SK-N-SH (cell line): Measurements from ENCODE around the gene SIGLEC1. TPM values are rescaled to one million over a fixed set of nuclear protein-coding genes. Genes with fewer than 3 reads are reported as not detected.

Experiments
- CTCF ChIA-PET: fragments of 300-600, 350-600 bp; formaldehyde crosslinking; extraction: SDS; loops from one replicate; lab custom pipeline; 2021; lab: Yijun Ruan, JAX
- POLR2A ChIA-PET: fragments of 350-600 bp; sonication (Branson Sonifier 250); formaldehyde crosslinking; extraction: SDS; loops from one replicate; lab custom pipeline; 2020; ENCODE audit warnings: antibody characterized with exemption, inconsistent platforms; lab: Yijun Ruan, JAX
- DNase-seq: peaks from one replicate; pipeline ENCODE4 v3.0.0; 2012
- H2AFZ ChIP-seq: fragments of 200-600 bp; sonication (generic); 2 replicates; pipeline ENCODE4 v1.8.1; 2016; ENCODE audit warnings: antibody characterized with exemption, mild to moderate bottlenecking, low read depth
- H3F3A ChIP-seq: fragments of 200-600 bp; sonication (generic); replicated peaks from 2 replicates; pipeline ENCODE3; 2016; ENCODE audit warnings: antibody characterized with exemption, mild to moderate bottlenecking; ENCODE audit not compliant: insufficient read depth
- H3K27ac ChIP-seq, 2 experiments: fragments of 200-500 bp in 1 of 2; fragments of 200-600 bp in 1 of 2; sonication (Bioruptor generic) in 1 of 2; sonication (generic), shearing (Covaris generic) in 1 of 2; 2 replicates each; pipeline versions ENCODE4 v1.5.1 to v1.6.1; 2014 to 2016; ENCODE audit warnings: low read depth in 2 of 2, inconsistent platforms in 1 of 2, low read length in 1 of 2, mild to moderate bottlenecking in 1 of 2, mixed read lengths in 1 of 2
- H3K27me3 ChIP-seq: fragments of 200-600 bp; sonication (generic), shearing (Covaris generic); 2 replicates; pipeline ENCODE4 v1.6.1; 2016; ENCODE audit warnings: mixed run types; ENCODE audit not compliant: insufficient read depth
- H3K36me3 ChIP-seq, 2 experiments: fragments of 200-500 bp in 1 of 2; fragments of 200-600 bp in 1 of 2; sonication (Bioruptor generic) in 1 of 2; sonication (generic) in 1 of 2; replicated peaks in 1 of 2; 2 replicates each; pipeline versions ENCODE3 to v1.5.1; 2014 to 2016; ENCODE audit warnings: low read length in 1 of 2, mild to moderate bottlenecking in 1 of 2; ENCODE audit not compliant: insufficient read depth in 2 of 2, control insufficient read depth in 1 of 2
- H3K4me1 ChIP-seq, 2 experiments: fragments of 200-500 bp in 1 of 2; fragments of 200-600 bp in 1 of 2; sonication (Bioruptor generic) in 1 of 2; sonication (generic), shearing (Covaris generic) in 1 of 2; 2 replicates each; pipeline versions ENCODE4 v1.5.1 to v1.6.1; 2014 to 2016; ENCODE audit warnings: low read depth in 1 of 2, low read length in 1 of 2, mixed run types in 1 of 2; ENCODE audit not compliant: insufficient read depth in 2 of 2, control insufficient read depth in 1 of 2
- H3K4me2 ChIP-seq: fragments of 200-600 bp; sonication (generic), shearing (Covaris generic); 2 replicates; pipeline ENCODE4 v1.6.1; 2017; ENCODE audit warnings: mixed run types
- H3K4me3 ChIP-seq, 2 experiments: fragments of 200-500 bp in 1 of 2; fragments of 200-600 bp in 1 of 2; sonication (Bioruptor generic) in 1 of 2; sonication (generic), shearing (Covaris generic) in 1 of 2; 2 replicates each; pipeline versions ENCODE4 v1.5.1 to v1.8.1; 2014 to 2016; ENCODE audit warnings: low read depth in 2 of 2, inconsistent platforms in 1 of 2, low read length in 1 of 2, mild to moderate bottlenecking in 1 of 2, mixed read lengths in 1 of 2, moderate library complexity in 1 of 2
- H3K79me2 ChIP-seq: fragments of 200-600 bp; sonication (generic); 2 replicates; pipeline ENCODE4 v1.8.1; 2017; ENCODE audit warnings: mild to moderate bottlenecking; ENCODE audit not compliant: insufficient read depth
- H3K9ac ChIP-seq: fragments of 200-600 bp; sonication (generic); 2 replicates; pipeline ENCODE4 v1.6.1; 2017; ENCODE audit warnings: mixed run types
- H3K9me2 ChIP-seq: fragments of 200-600 bp; sonication (generic); 2 replicates; pipeline ENCODE4 v1.6.1; 2017; ENCODE audit warnings: mixed run types
- H3K9me3 ChIP-seq: fragments of 200-600 bp; sonication (generic); 2 replicates; pipeline ENCODE4 v1.6.1; 2017; ENCODE audit warnings: mixed run types, mild to moderate bottlenecking, moderate library complexity
- H4K20me1 ChIP-seq: fragments of 200-600 bp; sonication (generic); 2 replicates; pipeline ENCODE4 v1.6.1; 2017; ENCODE audit warnings: mild to moderate bottlenecking, mixed run types; ENCODE audit not compliant: insufficient read depth
- CHD2 ChIP-seq: fragments of 150-350 bp; IDR thresholded peaks from 2 replicates; pipeline ENCODE4 v1.6.1; 2018; ENCODE audit warnings: low read length; ENCODE audit not compliant: partially characterized antibody
- FOXM1 ChIP-seq: IDR thresholded peaks from 2 replicates; pipeline ENCODE4 v1.4.0; 2012; ENCODE audit warnings: low read depth, mild to moderate bottlenecking
- MXI1 ChIP-seq: IDR thresholded peaks from 2 replicates; pipeline ENCODE4 v1.6.1; 2012; ENCODE audit warnings: mild to moderate bottlenecking, low read depth, low read length, improper control_type of control experiment
- NFIC ChIP-seq: IDR thresholded peaks from 2 replicates; pipeline ENCODE4 v1.4.0; 2012; ENCODE audit warnings: borderline replicate concordance
- RAD21 ChIP-seq: IDR thresholded peaks from 2 replicates; pipeline ENCODE4 v1.6.1; 2012; ENCODE audit warnings: mild to moderate bottlenecking, low read length
- RFX5 ChIP-seq: IDR thresholded peaks from 2 replicates; pipeline ENCODE4 v1.6.1; 2012; ENCODE audit warnings: mild to moderate bottlenecking, improper control_type of control experiment, low read length
- SMC3 ChIP-seq: IDR thresholded peaks from 2 replicates; pipeline ENCODE4 v1.6.1; 2012; ENCODE audit warnings: low read depth, low read length, improper control_type of control experiment
- YY1 ChIP-seq: IDR thresholded peaks from 2 replicates; pipeline ENCODE4 v1.4.0; 2012; ENCODE audit warnings: low read depth, mild to moderate bottlenecking
- WGBS: methylation state at CpG from one replicate; pipeline ENCODE4 v1.1.6; 2017; ENCODE audit warnings: low lambda C conversion rate; 5-methylcytosine and 5-hydroxymethylcytosine counted together
- polyA plus RNA-seq, 3 experiments: library from polyadenylated mRNA; depleted of rRNA; stranded (reverse); fragments of >200 nt; gene quantifications; 2 replicates each; pipeline ENCODE4 v1.2.3, GENCODE V29; 2012
- TF ChIP-seq, protein P1 (sequence below): IDR thresholded peaks from 2 replicates; pipeline ENCODE4 v1.6.1; 2012; ENCODE audit warnings: mild to moderate bottlenecking, low read depth, low read length, moderate library complexity
- TF ChIP-seq, protein P2 (sequence below): IDR thresholded peaks from 2 replicates; pipeline ENCODE4 v1.4.0; 2012; ENCODE audit warnings: low read depth, borderline replicate concordance
- TF ChIP-seq, protein P3 (sequence below): fragments of 150-350 bp; IDR thresholded peaks from 2 replicates; pipeline ENCODE4 v1.6.1; 2017; ENCODE audit warnings: antibody characterized with exemption, low read length, low read depth, borderline replicate concordance
- TF ChIP-seq, protein P4 (sequence below): fragments of 150-350 bp; IDR thresholded peaks from 2 replicates; pipeline ENCODE4 v1.6.1; 2016; ENCODE audit warnings: mild to moderate bottlenecking, low read depth, low read length
- TF ChIP-seq, protein P5 (sequence below): fragments of 200-600 bp; sonication (generic); IDR thresholded peaks from 2 replicates; pipeline ENCODE4 v1.6.1; 2017; ENCODE audit warnings: antibody characterized with exemption, mild to moderate bottlenecking, moderate library complexity

Gene SIGLEC1
- polyA plus RNA-seq, 1 of the 3 experiments (the other 2 are of a cell fraction): not detected

DNA sequence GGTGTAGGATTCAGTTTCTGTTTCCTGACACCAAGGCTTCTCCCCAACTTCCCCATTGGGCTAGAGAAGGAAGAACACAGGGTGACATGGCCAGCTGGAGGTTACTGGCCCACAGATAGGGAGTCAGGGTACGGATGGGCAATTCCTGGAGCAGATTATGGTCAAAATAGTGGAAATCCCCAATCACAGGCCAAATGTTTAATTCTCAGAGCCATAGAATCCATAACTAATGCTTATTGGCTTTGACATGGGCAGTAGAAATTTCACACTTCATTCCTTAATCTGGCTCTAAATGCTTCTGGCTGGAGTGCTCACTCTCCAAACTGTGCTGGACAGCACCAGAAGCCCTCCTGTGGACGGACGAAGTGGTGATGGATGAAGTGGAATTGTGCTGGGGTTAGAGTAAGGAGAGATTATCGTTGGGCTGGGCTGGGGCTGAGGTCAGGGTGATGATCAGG, 887 bp downstream of the SIGLEC1 start:
- H3F3A ChIP-seq: no peaks in the 10 kb centered on the region
- WGBS: 54% methylated on average over 4 of the region's 4 CpGs
- no peaks in the 10 kb centered on the region for H3K9me2 ChIP-seq
- H3K27ac ChIP-seq: no peak overlapping the region
- no peaks in the 10 kb centered on the region for H3K79me2 ChIP-seq
- H4K20me1 ChIP-seq: no peaks in the 10 kb centered on the region
- H3K4me2 ChIP-seq: no peak overlapping the region
- H3K4me3 ChIP-seq: no peak overlapping the region; a peak in 1 of 4 replicates
- TF ChIP-seq, protein P1, sequence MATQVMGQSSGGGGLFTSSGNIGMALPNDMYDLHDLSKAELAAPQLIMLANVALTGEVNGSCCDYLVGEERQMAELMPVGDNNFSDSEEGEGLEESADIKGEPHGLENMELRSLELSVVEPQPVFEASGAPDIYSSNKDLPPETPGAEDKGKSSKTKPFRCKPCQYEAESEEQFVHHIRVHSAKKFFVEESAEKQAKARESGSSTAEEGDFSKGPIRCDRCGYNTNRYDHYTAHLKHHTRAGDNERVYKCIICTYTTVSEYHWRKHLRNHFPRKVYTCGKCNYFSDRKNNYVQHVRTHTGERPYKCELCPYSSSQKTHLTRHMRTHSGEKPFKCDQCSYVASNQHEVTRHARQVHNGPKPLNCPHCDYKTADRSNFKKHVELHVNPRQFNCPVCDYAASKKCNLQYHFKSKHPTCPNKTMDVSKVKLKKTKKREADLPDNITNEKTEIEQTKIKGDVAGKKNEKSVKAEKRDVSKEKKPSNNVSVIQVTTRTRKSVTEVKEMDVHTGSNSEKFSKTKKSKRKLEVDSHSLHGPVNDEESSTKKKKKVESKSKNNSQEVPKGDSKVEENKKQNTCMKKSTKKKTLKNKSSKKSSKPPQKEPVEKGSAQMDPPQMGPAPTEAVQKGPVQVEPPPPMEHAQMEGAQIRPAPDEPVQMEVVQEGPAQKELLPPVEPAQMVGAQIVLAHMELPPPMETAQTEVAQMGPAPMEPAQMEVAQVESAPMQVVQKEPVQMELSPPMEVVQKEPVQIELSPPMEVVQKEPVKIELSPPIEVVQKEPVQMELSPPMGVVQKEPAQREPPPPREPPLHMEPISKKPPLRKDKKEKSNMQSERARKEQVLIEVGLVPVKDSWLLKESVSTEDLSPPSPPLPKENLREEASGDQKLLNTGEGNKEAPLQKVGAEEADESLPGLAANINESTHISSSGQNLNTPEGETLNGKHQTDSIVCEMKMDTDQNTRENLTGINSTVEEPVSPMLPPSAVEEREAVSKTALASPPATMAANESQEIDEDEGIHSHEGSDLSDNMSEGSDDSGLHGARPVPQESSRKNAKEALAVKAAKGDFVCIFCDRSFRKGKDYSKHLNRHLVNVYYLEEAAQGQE: peak; percentile 68; the same call in 1 of the 2 replicates
- TF ChIP-seq, protein P2, sequence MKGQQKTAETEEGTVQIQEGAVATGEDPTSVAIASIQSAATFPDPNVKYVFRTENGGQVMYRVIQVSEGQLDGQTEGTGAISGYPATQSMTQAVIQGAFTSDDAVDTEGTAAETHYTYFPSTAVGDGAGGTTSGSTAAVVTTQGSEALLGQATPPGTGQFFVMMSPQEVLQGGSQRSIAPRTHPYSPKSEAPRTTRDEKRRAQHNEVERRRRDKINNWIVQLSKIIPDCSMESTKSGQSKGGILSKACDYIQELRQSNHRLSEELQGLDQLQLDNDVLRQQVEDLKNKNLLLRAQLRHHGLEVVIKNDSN: no peak
- H2AFZ ChIP-seq: no peak overlapping the region
- no peaks in the 10 kb centered on the region for H3K36me3 ChIP-seq
- no peak overlapping the region for H3K9ac ChIP-seq
- no peak for DNase-seq
- H3K4me1 ChIP-seq: no peaks in the 10 kb centered on the region
- POLR2A ChIA-PET: no interaction called here
- H3K9me3 ChIP-seq: no peaks in the 10 kb centered on the region
- CTCF ChIA-PET: interaction anchor here (0.6 to 7.8 kb wide), 50 partner anchors 8 to 329 kb away, joined by 3 to 301 read pairs (median 4); partner anchors contain the start of genes ADAM33, ADISSP, AP5S1 and CDC25B
- H3K27me3 ChIP-seq: no peaks in the 10 kb centered on the region

DNA sequence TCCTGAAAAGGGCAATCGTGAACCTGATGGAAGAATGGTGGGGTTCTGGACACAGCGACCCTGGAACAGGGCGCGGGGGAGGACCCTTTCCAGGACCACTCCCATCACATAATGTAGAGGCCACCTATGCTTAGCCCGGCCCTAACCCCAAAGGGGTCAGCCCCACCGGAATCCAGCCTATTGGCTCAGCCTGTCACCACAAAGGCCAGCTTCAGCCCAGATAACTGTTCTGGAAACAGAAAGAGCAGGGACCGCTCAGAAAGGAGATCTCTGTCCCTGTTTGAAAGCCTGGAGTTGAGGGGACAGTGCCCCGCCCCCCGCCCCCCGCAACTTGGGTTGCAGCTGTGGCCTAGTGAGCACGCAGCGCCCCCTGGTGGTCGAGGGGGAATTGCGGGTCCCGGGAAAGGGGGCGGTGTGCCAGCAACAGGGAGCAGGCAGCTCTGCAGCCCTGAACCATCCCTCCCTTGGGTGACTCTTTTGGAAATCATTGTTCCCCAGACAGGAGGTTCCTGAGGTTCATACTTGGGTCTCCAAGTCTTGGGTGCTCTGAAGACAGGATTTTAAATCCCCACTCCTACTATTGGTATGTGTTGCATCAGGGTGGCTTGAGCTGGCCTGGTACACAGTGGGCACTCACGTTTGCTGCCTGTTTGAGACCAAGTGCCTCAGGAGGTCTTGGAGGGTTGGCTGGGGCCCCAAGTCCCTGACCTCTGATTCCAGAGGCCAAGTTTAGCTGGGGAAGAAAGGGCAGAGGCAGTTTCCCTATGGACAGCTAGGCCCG, 1.5 kb downstream of the SIGLEC1 start:
- CTCF ChIA-PET: interaction anchor here (0.6 to 7.8 kb wide), 59 partner anchors 9 to 353 kb away, joined by 3 to 301 read pairs (median 4); partner anchors contain the start of genes ADAM33, ADISSP, AP5S1 and CDC25B
- Histone ChIP-seq H4K20me1 (no peaks in the 10 kb centered on the region), H3K9me3 (no peaks in the 10 kb centered on the region), H3K9ac (no peak overlapping the region), H3K27me3 (no peaks in the 10 kb centered on the region), H3K9me2 (no peaks in the 10 kb centered on the region), H2AFZ (no peak overlapping the region), H3K4me2 (no peak overlapping the region), H3K4me1 (no peaks in the 10 kb centered on the region), H3K79me2 (no peaks in the 10 kb centered on the region), H3K27ac (no peak overlapping the region), H3K36me3 (no peaks in the 10 kb centered on the region), H3F3A (no peaks in the 10 kb centered on the region), H3K4me3 (peak overlapping the region in 1 of 2 experiments; percentile 43; a peak in 1 of 4 replicates)
- POLR2A ChIA-PET: interaction anchor here (0.7 kb wide), 1 partner anchor 34 kb away, joined by 3 read pairs; no protein-coding TSS in a partner anchor
- 42% methylated on average over 9 of the region's 18 CpGs for WGBS
- DNase-seq: peak; percentile 93
- peak; percentile 76 for TF ChIP-seq RAD21
- TF ChIP-seq CHD2: peak; percentile 39
- TF ChIP-seq FOXM1: no peak
- TF ChIP-seq, protein P3, sequence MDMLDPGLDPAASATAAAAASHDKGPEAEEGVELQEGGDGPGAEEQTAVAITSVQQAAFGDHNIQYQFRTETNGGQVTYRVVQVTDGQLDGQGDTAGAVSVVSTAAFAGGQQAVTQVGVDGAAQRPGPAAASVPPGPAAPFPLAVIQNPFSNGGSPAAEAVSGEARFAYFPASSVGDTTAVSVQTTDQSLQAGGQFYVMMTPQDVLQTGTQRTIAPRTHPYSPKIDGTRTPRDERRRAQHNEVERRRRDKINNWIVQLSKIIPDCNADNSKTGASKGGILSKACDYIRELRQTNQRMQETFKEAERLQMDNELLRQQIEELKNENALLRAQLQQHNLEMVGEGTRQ: no peak
- TF ChIP-seq MXI1: no peak
- no peak for TF ChIP-seq RFX5
- TF ChIP-seq, protein P4, sequence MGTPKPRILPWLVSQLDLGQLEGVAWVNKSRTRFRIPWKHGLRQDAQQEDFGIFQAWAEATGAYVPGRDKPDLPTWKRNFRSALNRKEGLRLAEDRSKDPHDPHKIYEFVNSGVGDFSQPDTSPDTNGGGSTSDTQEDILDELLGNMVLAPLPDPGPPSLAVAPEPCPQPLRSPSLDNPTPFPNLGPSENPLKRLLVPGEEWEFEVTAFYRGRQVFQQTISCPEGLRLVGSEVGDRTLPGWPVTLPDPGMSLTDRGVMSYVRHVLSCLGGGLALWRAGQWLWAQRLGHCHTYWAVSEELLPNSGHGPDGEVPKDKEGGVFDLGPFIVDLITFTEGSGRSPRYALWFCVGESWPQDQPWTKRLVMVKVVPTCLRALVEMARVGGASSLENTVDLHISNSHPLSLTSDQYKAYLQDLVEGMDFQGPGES: no peak
- no peak for TF ChIP-seq YY1
- TF ChIP-seq, protein P5, sequence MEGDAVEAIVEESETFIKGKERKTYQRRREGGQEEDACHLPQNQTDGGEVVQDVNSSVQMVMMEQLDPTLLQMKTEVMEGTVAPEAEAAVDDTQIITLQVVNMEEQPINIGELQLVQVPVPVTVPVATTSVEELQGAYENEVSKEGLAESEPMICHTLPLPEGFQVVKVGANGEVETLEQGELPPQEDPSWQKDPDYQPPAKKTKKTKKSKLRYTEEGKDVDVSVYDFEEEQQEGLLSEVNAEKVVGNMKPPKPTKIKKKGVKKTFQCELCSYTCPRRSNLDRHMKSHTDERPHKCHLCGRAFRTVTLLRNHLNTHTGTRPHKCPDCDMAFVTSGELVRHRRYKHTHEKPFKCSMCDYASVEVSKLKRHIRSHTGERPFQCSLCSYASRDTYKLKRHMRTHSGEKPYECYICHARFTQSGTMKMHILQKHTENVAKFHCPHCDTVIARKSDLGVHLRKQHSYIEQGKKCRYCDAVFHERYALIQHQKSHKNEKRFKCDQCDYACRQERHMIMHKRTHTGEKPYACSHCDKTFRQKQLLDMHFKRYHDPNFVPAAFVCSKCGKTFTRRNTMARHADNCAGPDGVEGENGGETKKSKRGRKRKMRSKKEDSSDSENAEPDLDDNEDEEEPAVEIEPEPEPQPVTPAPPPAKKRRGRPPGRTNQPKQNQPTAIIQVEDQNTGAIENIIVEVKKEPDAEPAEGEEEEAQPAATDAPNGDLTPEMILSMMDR: peak; percentile 91
- peak; percentile 90 for TF ChIP-seq SMC3
- TF ChIP-seq NFIC: peak; percentile 38; the same call in 1 of the 2 replicates
